ENCODE results near the gene RAP1GAP2. TPM values are rescaled to one million over a fixed set of nuclear protein-coding genes. Genes with fewer than 3 reads are reported as not detected.

RAP1GAP2 gene
- total and polyA plus RNA-seq, 7 donors = 4.8 to 14.7 (median 12.5) TPM

GRCh38 chr17:2808367-2809335, 12.4 kb downstream of the RAP1GAP2 start:
- no peak overlapping the region for H3K4me3 ChIP-seq
- intact Hi-C loops (cut with DNase I) = no loop called here
- no peak overlapping the region for H3K27ac ChIP-seq
- no peaks in the 10 kb centered on the region for H3K9me3 ChIP-seq
- no peak for DNase-seq
- no peaks in the 10 kb centered on the region for H3K4me1 ChIP-seq
- no peak for TF ChIP-seq POLR2AphosphoS5 (IDR thresholded peaks at IDR 0.05)
- TF ChIP-seq EP300 (IDR thresholded peaks at IDR 0.05) = no peak
- TF ChIP-seq POLR2A (IDR thresholded peaks at IDR 0.05) = no peak
- no peak for TF ChIP-seq CTCF (IDR thresholded peaks at IDR 0.05)
- no peaks in the 10 kb centered on the region for H3K27me3 ChIP-seq
- 93 to 95% methylated on average over 30 of the region's 30 CpGs for WGBS, 2 donors
- H3K36me3 ChIP-seq = no peaks in the 10 kb centered on the region

DNA sequence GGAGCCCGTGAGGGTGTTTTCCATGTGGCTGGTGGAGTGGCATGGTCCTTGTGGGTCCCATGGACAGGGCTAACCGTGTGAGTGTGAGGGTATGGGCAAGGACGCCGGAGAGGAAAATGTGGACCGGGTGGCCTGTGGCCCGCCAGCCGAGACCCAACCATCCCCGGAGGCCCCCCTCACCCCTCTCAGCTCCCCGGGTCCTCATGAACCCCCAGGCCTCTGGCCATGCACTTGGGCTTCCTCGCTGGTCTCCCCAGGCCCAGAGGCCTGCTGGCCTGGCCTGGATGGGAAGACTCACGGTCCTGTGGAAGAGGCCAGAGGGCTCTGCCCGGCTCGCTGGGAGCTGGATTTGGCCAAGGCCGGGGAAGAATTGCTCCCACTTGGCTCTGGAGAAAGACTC, 13.1 kb downstream of the RAP1GAP2 start:
- Histone ChIP-seq H3K4me1 (no peaks in the 10 kb centered on the region), H3K27ac (no peak overlapping the region), H3K9me3 (no peaks in the 10 kb centered on the region), H3K27me3 (no peaks in the 10 kb centered on the region), H3K4me3 (no peak overlapping the region), H3K36me3 (no peaks in the 10 kb centered on the region)
- TF ChIP-seq EP300 (IDR thresholded peaks at IDR 0.05) = no peak
- TF ChIP-seq POLR2AphosphoS5 (IDR thresholded peaks at IDR 0.05) = no peak
- no peak for TF ChIP-seq CTCF (IDR thresholded peaks at IDR 0.05)
- TF ChIP-seq POLR2A (IDR thresholded peaks at IDR 0.05) = no peak
- no peak for DNase-seq
- intact Hi-C loops (cut with DNase I) = no loop called here
- 94 to 96% methylated on average over 14 of the region's 14 CpGs for WGBS, 2 donors

DNA sequence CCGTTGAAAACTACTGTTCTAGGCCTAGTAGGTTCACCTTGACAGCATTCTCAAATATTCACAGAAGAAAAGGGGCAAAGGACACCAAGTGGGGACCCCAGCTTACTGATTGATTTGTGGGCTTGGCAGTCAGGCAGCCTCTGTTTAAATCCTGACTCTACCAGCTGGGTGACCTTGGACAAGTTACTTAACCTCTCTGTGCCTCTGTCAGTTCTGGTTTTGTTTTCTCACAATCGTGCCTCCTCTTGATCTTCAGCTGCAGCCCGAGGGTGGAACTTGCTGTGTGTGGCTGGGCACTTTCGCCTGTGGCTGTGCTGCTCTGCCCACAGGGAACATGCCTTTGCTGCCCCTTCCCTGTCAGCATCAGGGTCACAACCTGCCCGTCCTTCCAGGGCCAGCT, 17.8 kb downstream of the RAP1GAP2 start:
- H3K9me3 ChIP-seq = no peaks in the 10 kb centered on the region
- TF ChIP-seq POLR2AphosphoS5 (IDR thresholded peaks at IDR 0.05) (no peak), CTCF (IDR thresholded peaks at IDR 0.05) (no peak), EP300 (IDR thresholded peaks at IDR 0.05) (no peak), POLR2A (IDR thresholded peaks at IDR 0.05) (no peak)
- H3K4me1 ChIP-seq = no peaks in the 10 kb centered on the region
- H3K4me3 ChIP-seq = no peak overlapping the region
- no peaks in the 10 kb centered on the region for H3K27me3 ChIP-seq
- intact Hi-C loops (cut with DNase I) = no loop called here
- no peak for DNase-seq
- 46 to 78% methylated on average over 5 of the region's 5 CpGs for WGBS, 2 donors
- H3K36me3 ChIP-seq = no peaks in the 10 kb centered on the region
- no peak overlapping the region for H3K27ac ChIP-seq

- Histone ChIP-seq H3K27me3 (no peaks in the 10 kb centered on the region), H3K4me3 (peak overlapping the region in 1 of 4 donors; percentile 7), H3K9me3 (no peaks in the 10 kb centered on the region), H3K4me1 (no peaks in the 10 kb centered on the region), H3K27ac (no peak overlapping the region), H3K36me3 (no peaks in the 10 kb centered on the region)
- intact Hi-C loops (cut with DNase I) = no loop called here
- TF ChIP-seq CTCF (IDR thresholded peaks at IDR 0.05) = no peak
- TF ChIP-seq EP300 (IDR thresholded peaks at IDR 0.05) = no peak
- TF ChIP-seq POLR2A (IDR thresholded peaks at IDR 0.05) = no peak
- TF ChIP-seq POLR2AphosphoS5 (IDR thresholded peaks at IDR 0.05) = no peak
- DNase-seq = no peak
- WGBS, 2 donors = 31 to 77% methylated on average over 27 of the region's 27 CpGs
Observed at GRCh38 chr17:2814481-2815341, 18.5 kb downstream of the RAP1GAP2 start.

Data from sigmoid colon (tissue), 7 donors.